ENCODE results near the gene RPN2.

- TF ChIP-seq, protein P1, sequence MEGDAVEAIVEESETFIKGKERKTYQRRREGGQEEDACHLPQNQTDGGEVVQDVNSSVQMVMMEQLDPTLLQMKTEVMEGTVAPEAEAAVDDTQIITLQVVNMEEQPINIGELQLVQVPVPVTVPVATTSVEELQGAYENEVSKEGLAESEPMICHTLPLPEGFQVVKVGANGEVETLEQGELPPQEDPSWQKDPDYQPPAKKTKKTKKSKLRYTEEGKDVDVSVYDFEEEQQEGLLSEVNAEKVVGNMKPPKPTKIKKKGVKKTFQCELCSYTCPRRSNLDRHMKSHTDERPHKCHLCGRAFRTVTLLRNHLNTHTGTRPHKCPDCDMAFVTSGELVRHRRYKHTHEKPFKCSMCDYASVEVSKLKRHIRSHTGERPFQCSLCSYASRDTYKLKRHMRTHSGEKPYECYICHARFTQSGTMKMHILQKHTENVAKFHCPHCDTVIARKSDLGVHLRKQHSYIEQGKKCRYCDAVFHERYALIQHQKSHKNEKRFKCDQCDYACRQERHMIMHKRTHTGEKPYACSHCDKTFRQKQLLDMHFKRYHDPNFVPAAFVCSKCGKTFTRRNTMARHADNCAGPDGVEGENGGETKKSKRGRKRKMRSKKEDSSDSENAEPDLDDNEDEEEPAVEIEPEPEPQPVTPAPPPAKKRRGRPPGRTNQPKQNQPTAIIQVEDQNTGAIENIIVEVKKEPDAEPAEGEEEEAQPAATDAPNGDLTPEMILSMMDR (IDR thresholded peaks at IDR 0.05; ENCODE audit: low read depth, low read length, missing input control), result no peak
- TF ChIP-seq EGR1 (IDR thresholded peaks at IDR 0.05; ENCODE audit: low read depth in 2 of 2) (no peak), TAF1 (conservative IDR thresholded peaks at IDR 0.05) (no peak), YY1 (IDR thresholded peaks at IDR 0.05) (no peak), SP1 (IDR thresholded peaks at IDR 0.05) (no peak), JUND (IDR thresholded peaks at IDR 0.05) (no peak), FOXA2 (IDR thresholded peaks at IDR 0.05) (no peak), RAD21 (IDR thresholded peaks at IDR 0.05) (no peak)
These were observed 39.8 kb downstream of the RPN2 start for GRCh38 chr20:37218976-37219375.

All from liver (tissue), 3 donors.